Activated CD4-positive, alpha-beta T cell treated with anti-CD3 and anti-CD28 coated beads, Interleukin-2, amount 10 ng/mL, durations not matched to agents 7 days and 5 days (primary cell): ENCODE results near the gene GABBR1. TPM values are rescaled to one million over a fixed set of nuclear protein-coding genes. Genes with fewer than 3 reads are reported as not detected.

Experiments used
- CTCF ChIA-PET: fragments of 350-600 bp; sonication (Branson Sonifier 250); formaldehyde crosslinking; loops from one replicate; lab custom pipeline; 2021; ENCODE audit warnings: antibody characterized with exemption; lab: Charles Lee
- POLR2A ChIA-PET: fragments of 350-600 bp; sonication (Branson Sonifier 250); formaldehyde crosslinking; loops from one replicate; lab custom pipeline; 2021; ENCODE audit warnings: antibody characterized with exemption; lab: Charles Lee
- DNase-seq: peaks from one replicate; pipeline ENCODE4 v3.0.0-alpha.2; 2020
- H3K27ac Mint-ChIP-seq: one replicate; pipeline ENCODE4 v1.8.0; 2021; ENCODE audit warnings: mild to moderate bottlenecking, moderate library complexity, mixed read lengths
- H3K27me3 Mint-ChIP-seq: one replicate; pipeline ENCODE4 v1.8.0; 2021; ENCODE audit warnings: mixed read lengths
- H3K36me3 Mint-ChIP-seq: one replicate; pipeline ENCODE4 v1.8.0; 2021; ENCODE audit warnings: low read depth, mixed read lengths
- H3K4me1 Mint-ChIP-seq: one replicate; pipeline ENCODE4 v1.8.0; 2021; ENCODE audit warnings: mixed read lengths
- H3K4me3 Mint-ChIP-seq: one replicate; pipeline ENCODE4 v1.8.0; 2021; ENCODE audit warnings: mild to moderate bottlenecking, moderate library complexity, mixed read lengths
- H3K9me3 Mint-ChIP-seq: one replicate; pipeline ENCODE4 v1.8.0; 2021; ENCODE audit warnings: mixed read lengths
- total RNA-seq, 2 experiments: library from RNA; stranded (reverse); gene quantifications; one replicate each; pipeline ENCODE4 v1.2.3, GENCODE V29; 2021

The GABBR1 gene
- total RNA-seq, 2 experiments from 2014 or later: 48.5 to 50.5 TPM

- Mint-ChIP-seq H3K4me3 (peak overlapping the region; percentile 87), H3K9me3 (no peaks in the 10 kb centered on the region), H3K36me3 (peaks cover 16% of the 10 kb centered on the region), H3K27me3 (peaks cover 21% of the 10 kb centered on the region), H3K4me1 (peaks cover 41% of the 10 kb centered on the region), H3K27ac (peak overlapping the region; percentile 79)
- CTCF ChIA-PET: interaction anchor here (0.6 to 3.1 kb wide), 4 partner anchors 9 to 94 kb away, joined by 3 to 11 read pairs (median 4); no protein-coding TSS in a partner anchor
- DNase-seq: peak; percentile 58
- POLR2A ChIA-PET: no interaction called here
These were observed 4.3 kb downstream of the GABBR1 start for GRCh38 chr6:29628419-29629281.

- POLR2A ChIA-PET: no interaction called here
- DNase-seq: peak; percentile 59
- no peaks in the 10 kb centered on the region for H3K9me3 Mint-ChIP-seq
- H3K4me1 Mint-ChIP-seq: peaks cover 36% of the 10 kb centered on the region
- H3K4me3 Mint-ChIP-seq: peak overlapping the region; percentile 87
- peaks cover 18% of the 10 kb centered on the region for H3K36me3 Mint-ChIP-seq
- peak overlapping the region; percentile 79 for H3K27ac Mint-ChIP-seq
- H3K27me3 Mint-ChIP-seq: peaks cover 17% of the 10 kb centered on the region
- CTCF ChIA-PET: interaction anchor here (0.6 to 2.1 kb wide), 3 partner anchors 8 to 94 kb away, joined by 3 to 5 read pairs (median 3); no protein-coding TSS in a partner anchor
These were observed 5.1 kb downstream of the GABBR1 start for GRCh38 chr6:29627755-29628418.

DNA sequence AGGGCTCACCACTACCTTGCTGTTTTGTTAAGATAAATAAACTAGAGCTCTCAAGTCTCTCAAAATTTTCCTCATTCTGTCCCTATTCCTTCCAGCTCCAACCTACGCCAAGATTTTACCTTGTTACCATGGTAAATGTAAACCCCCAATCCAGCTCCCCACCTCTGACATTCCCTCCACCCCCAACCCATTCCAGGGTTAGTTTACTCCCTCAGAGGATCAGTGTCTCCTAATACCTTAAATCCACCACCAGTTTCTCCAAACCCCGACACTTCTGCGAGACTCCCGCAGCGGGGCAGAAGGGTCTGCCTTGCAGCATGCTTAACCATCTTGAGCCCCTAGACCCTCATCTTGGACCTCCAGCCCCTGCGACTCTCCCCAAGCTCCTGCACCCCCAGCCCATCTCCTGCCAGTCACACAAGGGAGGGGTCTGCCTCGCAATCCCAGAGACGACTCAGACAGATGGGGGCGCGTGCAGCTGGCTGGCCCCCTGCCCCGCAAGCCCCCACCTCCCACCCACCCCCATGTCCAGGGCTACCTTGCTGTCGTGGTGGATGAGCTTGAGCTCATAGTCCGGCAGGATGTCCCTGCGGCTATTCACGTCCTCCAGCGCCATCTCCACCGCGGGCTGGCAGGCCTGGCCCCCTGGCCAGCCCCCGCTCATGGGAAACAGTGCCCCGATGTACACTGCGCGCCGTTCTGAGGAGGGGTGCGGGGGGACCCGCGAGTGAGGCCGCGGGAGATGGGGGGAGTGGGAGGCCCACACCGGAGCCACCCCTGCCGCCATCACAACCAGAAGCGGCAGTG, 5.8 kb downstream of the GABBR1 start:
- Mint-ChIP-seq H3K9me3 (no peaks in the 10 kb centered on the region), H3K4me3 (peak overlapping the region; percentile 53), H3K4me1 (peaks cover 35% of the 10 kb centered on the region), H3K27ac (peak overlapping the region; percentile 50), H3K36me3 (peaks cover 21% of the 10 kb centered on the region), H3K27me3 (peaks cover 17% of the 10 kb centered on the region)
- CTCF ChIA-PET: interaction anchor here (0.6 to 2.1 kb wide), 4 partner anchors 8 to 23 kb away, joined by 3 to 6 read pairs (median 4); no protein-coding TSS in a partner anchor
- DNase-seq: no peak
- POLR2A ChIA-PET: no interaction called here

- POLR2A ChIA-PET: no interaction called here
- peaks cover 19% of the 10 kb centered on the region for H3K4me1 Mint-ChIP-seq
- H3K36me3 Mint-ChIP-seq: peaks cover 23% of the 10 kb centered on the region
- peaks cover 17% of the 10 kb centered on the region for H3K27me3 Mint-ChIP-seq
- H3K27ac Mint-ChIP-seq: no peak overlapping the region
- CTCF ChIA-PET: no interaction called here
- H3K4me3 Mint-ChIP-seq: no peak overlapping the region
- no peaks in the 10 kb centered on the region for H3K9me3 Mint-ChIP-seq
- DNase-seq: no peak
These were observed 7.5 kb downstream of the GABBR1 start for GRCh38 chr6:29625337-29625930.

DNA sequence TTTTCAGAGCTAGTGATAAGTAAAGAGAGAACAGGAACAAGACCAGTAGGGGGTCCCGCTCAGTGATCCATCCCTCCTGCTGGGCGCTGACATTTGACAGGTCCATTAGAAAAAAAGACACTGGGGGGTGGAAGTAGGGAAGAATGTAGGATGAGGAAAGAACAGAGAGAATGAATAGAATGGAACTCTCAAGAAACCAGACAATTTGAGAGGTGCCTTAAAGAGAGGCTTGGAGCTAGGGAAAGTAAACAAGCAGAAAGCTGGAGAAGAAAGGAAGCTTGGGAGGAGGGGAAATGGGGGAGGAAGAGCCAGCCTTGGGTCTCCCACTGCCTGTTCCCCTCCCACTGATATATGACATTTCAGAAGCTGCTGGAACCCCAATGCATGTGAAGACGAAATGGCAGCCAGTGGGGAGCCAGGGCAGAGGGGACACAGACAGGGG, 8.4 kb downstream of the GABBR1 start:
- CTCF ChIA-PET: interaction anchor here (1.0 to 1.8 kb wide), 2 partner anchors 9 to 25 kb away, joined by 3 to 6 read pairs; partner anchors contain the start of gene GABBR1
- Mint-ChIP-seq H3K4me1 (peaks cover 15% of the 10 kb centered on the region), H3K4me3 (no peak overlapping the region), H3K27ac (no peak overlapping the region), H3K27me3 (peaks cover 15% of the 10 kb centered on the region), H3K9me3 (no peaks in the 10 kb centered on the region), H3K36me3 (peaks cover 24% of the 10 kb centered on the region)
- POLR2A ChIA-PET: no interaction called here
- DNase-seq: no peak

DNA sequence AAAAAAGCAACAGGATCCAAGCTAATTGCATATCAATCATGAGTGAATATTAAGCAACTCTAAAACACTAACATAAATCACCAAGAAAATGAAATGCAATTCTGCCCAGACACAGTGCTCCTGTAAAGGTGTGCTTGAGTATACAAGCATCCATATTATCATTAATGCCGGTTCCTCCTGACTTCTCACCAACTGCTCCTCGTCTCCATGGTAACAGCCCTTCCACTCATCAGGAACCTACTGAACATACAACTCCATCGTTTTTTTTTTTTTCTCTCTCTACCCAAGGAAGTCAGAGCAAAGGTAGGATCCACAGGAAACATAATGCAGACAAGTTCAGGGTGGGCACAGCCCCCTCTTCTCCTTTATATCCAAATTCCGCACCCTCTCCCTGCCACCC, 12.4 kb downstream of the GABBR1 start:
- Mint-ChIP-seq H3K27me3 (no peaks in the 10 kb centered on the region), H3K27ac (no peak overlapping the region), H3K4me1 (no peaks in the 10 kb centered on the region), H3K4me3 (no peak overlapping the region), H3K9me3 (no peaks in the 10 kb centered on the region), H3K36me3 (peaks cover 26% of the 10 kb centered on the region)
- no peak for DNase-seq
- ChIA-PET POLR2A (no interaction called here), CTCF (interaction anchor here (1.0 to 1.2 kb wide), 2 partner anchors 8 to 30 kb away, joined by 3 read pairs; no protein-coding TSS in a partner anchor)

DNA sequence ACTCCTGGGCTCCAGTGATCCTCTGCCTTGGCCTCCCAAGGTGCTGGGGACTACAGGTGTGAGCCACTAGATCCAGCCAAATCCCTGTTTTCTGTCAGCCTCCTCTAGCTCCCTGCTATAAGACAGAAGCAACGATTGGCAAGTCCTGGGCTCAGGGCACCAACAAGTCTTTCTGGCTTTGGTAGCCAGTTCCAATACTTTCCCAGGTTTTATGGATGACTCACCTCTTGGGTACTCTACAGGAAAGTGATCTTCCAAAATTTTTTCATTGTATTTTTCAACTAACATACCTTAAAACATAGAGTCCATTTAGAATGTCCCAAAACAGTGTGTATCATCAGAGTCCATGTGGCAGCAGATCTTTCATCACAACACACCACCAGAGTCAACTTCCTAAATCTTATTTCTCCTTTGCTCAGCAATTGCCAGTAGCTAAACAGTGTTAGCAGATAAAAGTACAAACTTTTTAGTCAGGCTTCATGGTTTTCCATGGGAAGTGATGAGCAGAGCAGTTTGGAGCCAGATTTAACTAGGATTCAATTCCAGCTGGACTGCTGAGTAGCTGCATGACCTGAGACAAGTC, 13.3 kb downstream of the GABBR1 start:
- no peak overlapping the region for H3K4me3 Mint-ChIP-seq
- no peaks in the 10 kb centered on the region for H3K4me1 Mint-ChIP-seq
- no peak overlapping the region for H3K27ac Mint-ChIP-seq
- no peak for DNase-seq
- H3K36me3 Mint-ChIP-seq: peaks cover 26% of the 10 kb centered on the region
- H3K27me3 Mint-ChIP-seq: no peaks in the 10 kb centered on the region
- ChIA-PET CTCF (interaction anchor here (1.0 to 1.2 kb wide), 2 partner anchors 9 to 30 kb away, joined by 3 read pairs; no protein-coding TSS in a partner anchor), POLR2A (no interaction called here)
- H3K9me3 Mint-ChIP-seq: no peaks in the 10 kb centered on the region

DNA sequence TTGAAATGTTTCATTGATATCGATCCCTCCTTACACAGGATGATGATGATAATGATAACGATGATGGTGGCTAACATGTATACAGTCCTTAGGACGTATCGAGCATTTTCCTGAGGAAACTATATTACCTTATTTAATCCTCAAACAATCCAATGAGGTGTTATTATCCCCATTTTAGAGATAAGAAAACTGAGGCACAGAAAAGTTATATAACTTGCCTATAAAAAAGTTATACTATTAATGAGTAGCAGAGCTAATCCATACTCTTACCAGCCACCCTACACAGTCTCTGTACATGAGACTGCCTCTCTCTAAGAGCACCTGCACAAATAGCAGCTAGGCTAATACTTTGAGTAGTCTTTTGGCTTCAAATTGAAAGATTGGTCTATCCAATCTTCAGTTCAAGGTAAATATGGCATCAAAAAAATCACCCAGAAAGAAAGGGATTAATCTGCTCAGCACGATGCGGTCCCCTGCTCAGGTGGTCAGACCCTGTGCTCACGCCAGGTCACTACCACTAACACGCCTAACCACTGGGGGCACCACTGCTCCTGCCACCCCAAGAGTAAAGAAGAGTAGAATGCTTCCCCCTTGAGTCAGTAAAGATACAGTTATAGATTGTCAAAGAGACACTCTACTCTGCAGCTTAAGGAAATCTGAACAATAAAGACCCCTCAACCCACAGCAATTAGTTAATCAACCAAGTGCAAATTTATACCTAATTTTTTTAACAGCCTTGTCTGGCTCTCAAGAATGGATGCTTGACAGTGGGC, 15.0 kb downstream of the GABBR1 start:
- ChIA-PET CTCF (interaction anchor here (1.0 to 1.2 kb wide), 4 partner anchors 8 to 32 kb away, joined by 3 to 5 read pairs (median 3); no protein-coding TSS in a partner anchor), POLR2A (no interaction called here)
- Mint-ChIP-seq H3K4me1 (no peaks in the 10 kb centered on the region), H3K4me3 (no peak overlapping the region), H3K27me3 (no peaks in the 10 kb centered on the region), H3K27ac (no peak overlapping the region), H3K9me3 (no peaks in the 10 kb centered on the region), H3K36me3 (peaks cover 32% of the 10 kb centered on the region)
- DNase-seq: no peak

DNA sequence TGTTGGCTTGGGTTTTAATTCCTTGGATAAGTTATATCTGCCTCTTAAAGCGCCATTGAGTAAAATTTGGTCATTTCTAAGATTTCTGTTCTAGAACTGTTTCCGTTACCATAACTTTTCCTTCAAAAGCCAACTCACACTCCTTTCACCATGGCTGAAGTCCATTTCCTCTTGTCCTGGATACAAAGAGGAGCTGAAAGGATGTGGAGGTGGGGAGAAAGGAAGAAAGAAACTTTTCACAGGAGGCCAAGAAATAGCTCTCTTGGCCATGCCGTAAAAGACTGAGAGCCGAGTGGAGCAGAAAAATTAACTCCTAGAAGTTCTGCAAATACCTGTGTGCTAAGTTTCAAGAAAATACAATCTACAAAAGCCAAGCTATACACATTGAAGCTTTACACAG, 21.6 kb downstream of the GABBR1 start:
- no peaks in the 10 kb centered on the region for H3K27me3 Mint-ChIP-seq
- no peak overlapping the region for H3K4me3 Mint-ChIP-seq
- H3K9me3 Mint-ChIP-seq: no peaks in the 10 kb centered on the region
- no peak overlapping the region for H3K27ac Mint-ChIP-seq
- H3K36me3 Mint-ChIP-seq: peaks cover 24% of the 10 kb centered on the region
- no peaks in the 10 kb centered on the region for H3K4me1 Mint-ChIP-seq
- ChIA-PET POLR2A (no interaction called here), CTCF (interaction anchor here (0.6 to 1.5 kb wide), 3 partner anchors 12 to 727 kb away, joined by 3 to 4 read pairs (median 4); no protein-coding TSS in a partner anchor)
- no peak for DNase-seq

GRCh38 chr6:29610540-29610939, 22.4 kb downstream of the GABBR1 start:
- no peak overlapping the region for H3K27ac Mint-ChIP-seq
- DNase-seq: no peak
- ChIA-PET POLR2A (no interaction called here), CTCF (no interaction called here)
- no peak overlapping the region for H3K4me3 Mint-ChIP-seq
- no peaks in the 10 kb centered on the region for H3K27me3 Mint-ChIP-seq
- no peaks in the 10 kb centered on the region for H3K9me3 Mint-ChIP-seq
- H3K4me1 Mint-ChIP-seq: no peaks in the 10 kb centered on the region
- peaks cover 24% of the 10 kb centered on the region for H3K36me3 Mint-ChIP-seq

- no peaks in the 10 kb centered on the region for H3K27me3 Mint-ChIP-seq
- H3K36me3 Mint-ChIP-seq: peaks cover 19% of the 10 kb centered on the region
- H3K4me3 Mint-ChIP-seq: no peak overlapping the region
- no peaks in the 10 kb centered on the region for H3K9me3 Mint-ChIP-seq
- H3K4me1 Mint-ChIP-seq: no peaks in the 10 kb centered on the region
- ChIA-PET CTCF (no interaction called here), POLR2A (no interaction called here)
- H3K27ac Mint-ChIP-seq: no peak overlapping the region
- DNase-seq: no peak
These were observed 24.9 kb downstream of the GABBR1 start for GRCh38 chr6:29608131-29608530.
